H9 (cell line): ENCODE measurements around the gene TTF2. TPM values are rescaled to one million over a fixed set of nuclear protein-coding genes. Genes with fewer than 3 reads are reported as not detected.

Experiments
- DNase-seq: peaks from one replicate; pipeline ENCODE4 v3.0.0-alpha.2; 2017
- H2AFZ ChIP-seq: one replicate; pipeline ENCODE4 v1.6.1; 2013; ENCODE audit warnings: mild to moderate bottlenecking, low read length, control low read depth, moderate library complexity
- H2AK5ac ChIP-seq: 2 replicates; pipeline ENCODE4 v1.6.1; 2013; ENCODE audit warnings: low read length, control low read depth, mixed read lengths; ENCODE audit not compliant: insufficient read length
- H2BK120ac ChIP-seq: one replicate; pipeline ENCODE4 v1.6.1; 2013; ENCODE audit warnings: low read depth, mild to moderate bottlenecking, low read length, control low read depth, inconsistent platforms; ENCODE audit not compliant: poor library complexity, severe bottlenecking
- H2BK12ac ChIP-seq: 2 replicates; pipeline ENCODE4 v1.6.1; 2013; ENCODE audit warnings: low read length, control low read depth, mixed read lengths, low read depth; ENCODE audit not compliant: insufficient read length
- H2BK15ac ChIP-seq: 2 replicates; pipeline ENCODE4 v1.6.1; 2013; ENCODE audit warnings: low read depth, low read length, control low read depth
- H2BK20ac ChIP-seq: one replicate; pipeline ENCODE4 v1.6.1; 2013; ENCODE audit warnings: low read depth, mild to moderate bottlenecking, low read length, control low read depth, inconsistent platforms; ENCODE audit not compliant: poor library complexity, severe bottlenecking
- H2BK5ac ChIP-seq: 2 replicates; pipeline ENCODE4 v1.6.1; 2013; ENCODE audit warnings: low read length, control low read depth, mixed read lengths; ENCODE audit not compliant: insufficient read length
- H3K14ac ChIP-seq: 2 replicates; pipeline ENCODE4 v1.6.1; 2013; ENCODE audit warnings: low read length, control low read depth; ENCODE audit not compliant: insufficient read depth
- H3K18ac ChIP-seq: 2 replicates; pipeline ENCODE4 v1.6.1; 2013; ENCODE audit warnings: low read depth, mild to moderate bottlenecking, mixed read lengths, low read length, control low read depth; ENCODE audit not compliant: insufficient read length
- H3K23ac ChIP-seq: 2 replicates; pipeline ENCODE4 v1.6.1; 2013; ENCODE audit warnings: low read length, control low read depth, mixed read lengths, low read depth; ENCODE audit not compliant: insufficient read length
- H3K23me2 ChIP-seq: 2 replicates; pipeline ENCODE4 v1.6.1; 2013; ENCODE audit warnings: low read depth, mild to moderate bottlenecking, mixed read lengths, low read length, control low read depth; ENCODE audit not compliant: insufficient read length, poor library complexity, severe bottlenecking
- H3K27ac ChIP-seq: 2 replicates; pipeline ENCODE4 v1.5.1; 2013; ENCODE audit warnings: low read length, control low read depth, mixed read lengths, low read depth; ENCODE audit not compliant: insufficient read length
- H3K27me3 ChIP-seq: 2 replicates; pipeline ENCODE4 v1.6.1; 2013; ENCODE audit warnings: low read length, control low read depth, inconsistent platforms; ENCODE audit not compliant: insufficient read depth
- H3K4ac ChIP-seq: 2 replicates; pipeline ENCODE4 v1.6.1; 2013; ENCODE audit warnings: low read depth, mild to moderate bottlenecking, control low read depth, inconsistent platforms, low read length, moderate library complexity
- H3K4me1 ChIP-seq: 2 replicates; pipeline ENCODE4 v1.6.1; 2013; ENCODE audit warnings: low read length, control low read depth, inconsistent platforms; ENCODE audit not compliant: insufficient read depth
- H3K4me2 ChIP-seq: 2 replicates; pipeline ENCODE4 v1.6.1; 2013; ENCODE audit warnings: low read length, control low read depth, mixed read lengths; ENCODE audit not compliant: insufficient read length, insufficient read depth
- H3K56ac ChIP-seq: 2 replicates; pipeline ENCODE4 v1.6.1; 2013; ENCODE audit warnings: low read depth, mild to moderate bottlenecking, mixed read lengths, low read length, control low read depth; ENCODE audit not compliant: insufficient read length
- H3K79me1 ChIP-seq: 2 replicates; pipeline ENCODE4 v1.6.1; 2013; ENCODE audit warnings: low read depth, mild to moderate bottlenecking, moderate library complexity, low read length, control low read depth, inconsistent platforms; ENCODE audit not compliant: insufficient read depth, poor library complexity, severe bottlenecking
- H3K79me2 ChIP-seq: 2 replicates; pipeline ENCODE4 v1.6.1; 2013; ENCODE audit warnings: low read length, control low read depth, inconsistent platforms; ENCODE audit not compliant: insufficient read depth
- H3K9ac ChIP-seq: 2 replicates; pipeline ENCODE4 v1.6.1; 2013; ENCODE audit warnings: low read length, control low read depth, mixed read lengths; ENCODE audit not compliant: insufficient read length; ENCODE audit errors: extremely low read depth
- H3K9me3 ChIP-seq: one replicate; pipeline ENCODE4 v1.6.1; 2013; ENCODE audit warnings: low read depth, low read length, inconsistent platforms; ENCODE audit not compliant: control insufficient read depth
- H3T11ph ChIP-seq: one replicate; pipeline ENCODE4 v1.6.1; 2013; ENCODE audit warnings: mild to moderate bottlenecking, low read length, control low read depth, inconsistent platforms
- H4K20me1 ChIP-seq: one replicate; pipeline ENCODE4 v1.6.1; 2013; ENCODE audit not compliant: control insufficient read depth, insufficient read length, insufficient read depth
- H4K5ac ChIP-seq: 2 replicates; pipeline ENCODE4 v1.6.1; 2013; ENCODE audit warnings: low read depth, mild to moderate bottlenecking, mixed read lengths, low read length, control low read depth; ENCODE audit not compliant: insufficient read length
- H4K8ac ChIP-seq: replicated peaks from 2 replicates; pipeline ENCODE4 v1.6.1; 2013; ENCODE audit warnings: low read length, control low read depth, mixed read lengths, low read depth; ENCODE audit not compliant: insufficient read length
- H4K91ac ChIP-seq: 2 replicates; pipeline ENCODE4 v1.6.1; 2013; ENCODE audit warnings: low read depth, mild to moderate bottlenecking, moderate library complexity, mixed read lengths, low read length, control low read depth; ENCODE audit not compliant: insufficient read length
- H3K27ac Mint-ChIP-seq, 3 experiments: 2 replicates in 2 of 3; 3 replicates in 1 of 3; pipeline ENCODE4 v1.8.0; 2020 to 2021; ENCODE audit warnings: mixed read lengths in 3 of 3, mild to moderate bottlenecking in 1 of 3, moderate library complexity in 1 of 3
- H3K27me3 Mint-ChIP-seq: 2 replicates; pipeline ENCODE4 v1.8.0; 2021; ENCODE audit warnings: low read depth, mild to moderate bottlenecking, moderate library complexity, mixed read lengths
- H3K36me3 Mint-ChIP-seq, 3 experiments: 2 replicates in 2 of 3; 3 replicates in 1 of 3; pipeline ENCODE4 v1.8.0; 2020 to 2021; ENCODE audit warnings: low read depth in 3 of 3, mixed read lengths in 3 of 3; ENCODE audit not compliant: insufficient read depth in 1 of 3
- H3K4me1 Mint-ChIP-seq, 2 experiments: 2 replicates each; pipeline ENCODE4 v1.8.0; 2020; ENCODE audit warnings: mixed read lengths in 2 of 2
- H3K4me3 Mint-ChIP-seq, 2 experiments: 2 replicates in 1 of 2; 3 replicates in 1 of 2; pipeline ENCODE4 v1.8.0; 2020 to 2021; ENCODE audit warnings: mild to moderate bottlenecking in 2 of 2, mixed read lengths in 2 of 2, moderate library complexity in 1 of 2
- H3K9me3 Mint-ChIP-seq, 2 experiments: 2 replicates in 1 of 2; 3 replicates in 1 of 2; pipeline ENCODE4 v1.8.0; 2020; ENCODE audit warnings: mild to moderate bottlenecking in 2 of 2, mixed read lengths in 2 of 2, moderate library complexity in 1 of 2
- WGBS: extraction: QIAGEN DNeasy Blood & Tissue Kit; methylation state at CpG from one replicate; pipeline ENCODE4 v1.1.7; 2013; ENCODE audit warnings: missing lambda C conversion rate, low lambda C conversion rate, mixed read lengths; ENCODE audit not compliant: insufficient read length; ENCODE audit errors: extremely low coverage; 5-methylcytosine and 5-hydroxymethylcytosine counted together
- total RNA-seq: library from RNA; stranded (reverse); gene quantifications from 2 replicates; pipeline ENCODE4 v1.2.1, GENCODE V29; 2021
- TF ChIP-seq, protein P1 (sequence below): fragments of 200-600 bp; sonication (generic); conservative IDR thresholded peaks from 3 replicates; pipeline ENCODE4 v1.8.0; 2021; ENCODE audit warnings: antibody characterized with exemption, mild to moderate bottlenecking

The TTF2 gene
- total RNA-seq, 1 experiment from 2014 or later, result 86.4 TPM

- H3K9ac ChIP-seq, result no peak overlapping the region
- no peak for DNase-seq
- no peak overlapping the region for H3K27ac Mint-ChIP-seq
Measured at GRCh38 chr1:117077267-117077666, 17.1 kb downstream of the TTF2 start.

More at GRCh38 chr1:117077267-117077666, 17.1 kb downstream of the TTF2 start:
- Histone ChIP-seq H3K23ac (no peak overlapping the region), H3K79me2 (no peaks in the 10 kb centered on the region; the same call in 1 of the 2 replicates), H3K4me1 (no peaks in the 10 kb centered on the region), H4K8ac (no peak overlapping the region), H4K5ac (no peak overlapping the region), H2BK12ac (no peak overlapping the region), H2BK15ac (no peak overlapping the region), H2AK5ac (no peak overlapping the region), H2BK20ac (no peak overlapping the region), H3K18ac (no peak overlapping the region), H3K4ac (no peak overlapping the region), H4K20me1 (no peaks in the 10 kb centered on the region), H3T11ph (no peak overlapping the region), H3K27me3 (no peaks in the 10 kb centered on the region), H2AFZ (no peak overlapping the region), H3K79me1 (no peaks in the 10 kb centered on the region), H2BK120ac (no peak overlapping the region), H2BK5ac (no peak overlapping the region), H3K27ac (no peak overlapping the region), H3K56ac (no peak overlapping the region), H3K9me3 (no peaks in the 10 kb centered on the region), H3K14ac (no peak overlapping the region), H3K23me2 (no peaks in the 10 kb centered on the region), H3K4me2 (no peak overlapping the region), H4K91ac (no peak overlapping the region)
- H3K4me1 Mint-ChIP-seq, result peaks cover 0 to 2% of the 10 kb centered on the region in 2 experiments; a peak in 1 of 4 replicates
- H3K4me3 Mint-ChIP-seq, result no peak overlapping the region
- H3K27me3 Mint-ChIP-seq, result no peaks in the 10 kb centered on the region
- TF ChIP-seq, protein P1, sequence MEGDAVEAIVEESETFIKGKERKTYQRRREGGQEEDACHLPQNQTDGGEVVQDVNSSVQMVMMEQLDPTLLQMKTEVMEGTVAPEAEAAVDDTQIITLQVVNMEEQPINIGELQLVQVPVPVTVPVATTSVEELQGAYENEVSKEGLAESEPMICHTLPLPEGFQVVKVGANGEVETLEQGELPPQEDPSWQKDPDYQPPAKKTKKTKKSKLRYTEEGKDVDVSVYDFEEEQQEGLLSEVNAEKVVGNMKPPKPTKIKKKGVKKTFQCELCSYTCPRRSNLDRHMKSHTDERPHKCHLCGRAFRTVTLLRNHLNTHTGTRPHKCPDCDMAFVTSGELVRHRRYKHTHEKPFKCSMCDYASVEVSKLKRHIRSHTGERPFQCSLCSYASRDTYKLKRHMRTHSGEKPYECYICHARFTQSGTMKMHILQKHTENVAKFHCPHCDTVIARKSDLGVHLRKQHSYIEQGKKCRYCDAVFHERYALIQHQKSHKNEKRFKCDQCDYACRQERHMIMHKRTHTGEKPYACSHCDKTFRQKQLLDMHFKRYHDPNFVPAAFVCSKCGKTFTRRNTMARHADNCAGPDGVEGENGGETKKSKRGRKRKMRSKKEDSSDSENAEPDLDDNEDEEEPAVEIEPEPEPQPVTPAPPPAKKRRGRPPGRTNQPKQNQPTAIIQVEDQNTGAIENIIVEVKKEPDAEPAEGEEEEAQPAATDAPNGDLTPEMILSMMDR, result no peak
- H3K36me3 Mint-ChIP-seq, result peaks cover 43 to 80% (median 68%) of the 10 kb centered on the region in 3 experiments
- WGBS, result no CpG with 5 or more reads among the region's 3 CpGs
- no peaks in the 10 kb centered on the region for H3K9me3 Mint-ChIP-seq
